WTC11 (cell line): ENCODE data around the gene CPAMD8.

ENCODE experiments used
- AFF4 ChIP-seq: sonication (generic); formaldehyde crosslinking; IDR thresholded peaks from 2 replicates; pipeline ENCODE4 v1.8.1; 2023; ENCODE audit warnings: mild to moderate bottlenecking, missing genetic modification reagents, borderline replicate concordance
- ATF2 ChIP-seq: sonication (generic); formaldehyde crosslinking; IDR thresholded peaks from 2 replicates; pipeline ENCODE4 v1.8.1; 2022; ENCODE audit warnings: low read depth, missing genetic modification reagents, borderline replicate concordance
- CBFB ChIP-seq: sonication (generic); formaldehyde crosslinking; IDR thresholded peaks from 2 replicates; pipeline ENCODE4 v1.8.1; 2022; ENCODE audit warnings: mild to moderate bottlenecking, low read depth, missing genetic modification reagents
- CREB1 ChIP-seq: sonication (generic); formaldehyde crosslinking; IDR thresholded peaks from 2 replicates; pipeline ENCODE4 v1.8.0; 2023; ENCODE audit warnings: mild to moderate bottlenecking, missing genetic modification reagents
- CTCF ChIP-seq: fragments of 200-600 bp; IDR thresholded peaks from 2 replicates; pipeline ENCODE4 v1.8.0; 2022; ENCODE audit warnings: antibody characterized with exemption
- ELF4 ChIP-seq: sonication (generic); formaldehyde crosslinking; IDR thresholded peaks from 2 replicates; pipeline ENCODE4 v1.8.1; 2022; ENCODE audit warnings: low read depth, mild to moderate bottlenecking, moderate library complexity, missing genetic modification reagents
- GABPB1 ChIP-seq: sonication (generic); formaldehyde crosslinking; IDR thresholded peaks from 2 replicates; pipeline ENCODE4 v1.8.1; 2023; ENCODE audit warnings: mild to moderate bottlenecking, missing genetic modification reagents
- JUN ChIP-seq: sonication (generic); formaldehyde crosslinking; IDR thresholded peaks from 2 replicates; pipeline ENCODE4 v1.8.0; 2023; ENCODE audit warnings: mild to moderate bottlenecking, missing genetic modification reagents
- NFYB ChIP-seq: sonication (generic); formaldehyde crosslinking; conservative IDR thresholded peaks from 2 replicates; pipeline ENCODE4 v1.8.0; 2022; ENCODE audit warnings: low read depth, missing genetic modification reagents
- NR1H2 ChIP-seq: sonication (generic); formaldehyde crosslinking; IDR thresholded peaks from 2 replicates; pipeline ENCODE4 v1.9.0; 2021; ENCODE audit warnings: mild to moderate bottlenecking, moderate library complexity, missing genetic modification reagents
- OVOL2 ChIP-seq: fragments of 250-450 bp; sonication (Bioruptor Pico); IDR thresholded peaks from 2 replicates; pipeline ENCODE4 v1.9.0; 2021; ENCODE audit warnings: mild to moderate bottlenecking, borderline replicate concordance
- TP53 ChIP-seq: sonication (generic); formaldehyde crosslinking; IDR thresholded peaks from 2 replicates; pipeline ENCODE4 v1.8.1; 2023; ENCODE audit warnings: mild to moderate bottlenecking, missing genetic modification reagents
- ZNF317 ChIP-seq: sonication (generic); formaldehyde crosslinking; IDR thresholded peaks from 2 replicates; pipeline ENCODE4 v1.8.1; 2023; ENCODE audit warnings: low read depth, mild to moderate bottlenecking, moderate library complexity, missing genetic modification reagents, borderline replicate concordance
- ZSCAN18 ChIP-seq: fragments of 250-450 bp; sonication (Bioruptor Pico); IDR thresholded peaks from 2 replicates; pipeline ENCODE4 v2.1.2; 2022; ENCODE audit warnings: mild to moderate bottlenecking, moderate library complexity

- TF ChIP-seq CTCF = no peak
- no peak for TF ChIP-seq ZNF317 (CRISPR knock-in tag)
- TF ChIP-seq NFYB = no peak
- no peak for TF ChIP-seq ELF4
- TF ChIP-seq TP53 (CRISPR knock-in tag) = no peak
- no peak for TF ChIP-seq AFF4
- TF ChIP-seq NR1H2 = no peak
- TF ChIP-seq OVOL2 (CRISPR knock-in tag) = no peak
- TF ChIP-seq JUN (CRISPR knock-in tag) = no peak
- TF ChIP-seq GABPB1 (CRISPR knock-in tag) = no peak
- TF ChIP-seq ZSCAN18 = no peak
- no peak for TF ChIP-seq CREB1 (CRISPR knock-in tag)
- no peak for TF ChIP-seq CBFB (CRISPR knock-in tag)
- no peak for TF ChIP-seq ATF2 (CRISPR knock-in tag)
These were observed 107.1 kb downstream of the CPAMD8 start for GRCh38 chr19:16919496-16919895.
